Anterior cingulate cortex (tissue), 58 donors: Measurements from ENCODE around the gene PHYH.
"Not testable (repeated sequence)": the region's sequence is repeated elsewhere in the genome, so short reads cannot be mapped to it uniquely, and the experiment has no call there.

ENCODE experiments used
- DNase-seq, 58 donors: peaks; one replicate each; lab custom pipeline; 2025; lab: John Stamatoyannopoulos, UW

Gene PHYH

DNA sequence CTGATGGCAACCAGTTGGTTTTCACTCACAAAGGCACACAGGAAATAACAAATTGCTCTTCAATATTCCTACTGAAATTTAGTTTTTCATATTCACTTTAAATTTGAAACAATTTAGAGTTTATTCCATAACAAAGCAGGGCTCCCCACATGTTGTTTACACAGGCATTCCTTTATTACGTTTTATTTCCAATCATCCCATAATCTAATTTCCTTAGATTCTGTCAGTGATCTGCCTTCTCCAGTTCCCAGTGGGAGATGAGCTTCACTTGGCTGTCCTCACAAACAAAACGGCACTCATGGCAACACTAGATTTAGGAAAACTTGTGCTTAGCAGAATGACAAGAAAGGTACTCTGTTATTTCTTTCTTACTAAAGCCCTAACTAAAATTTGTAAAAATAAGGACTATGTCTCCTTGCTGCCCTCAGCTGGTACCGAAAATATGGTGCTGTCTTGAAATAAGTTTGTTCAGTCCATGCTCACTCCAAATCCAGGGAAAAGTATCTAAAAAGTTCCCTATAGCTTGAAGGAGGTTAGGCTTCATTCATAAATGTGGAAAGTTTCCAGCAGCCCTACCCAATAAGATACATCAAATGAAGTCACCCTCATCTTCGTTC, 23.0 kb downstream of the PHYH start:
- DNase-seq: peak in 3 of 58 donors; percentile 1 to 8 (median 2)

DNA sequence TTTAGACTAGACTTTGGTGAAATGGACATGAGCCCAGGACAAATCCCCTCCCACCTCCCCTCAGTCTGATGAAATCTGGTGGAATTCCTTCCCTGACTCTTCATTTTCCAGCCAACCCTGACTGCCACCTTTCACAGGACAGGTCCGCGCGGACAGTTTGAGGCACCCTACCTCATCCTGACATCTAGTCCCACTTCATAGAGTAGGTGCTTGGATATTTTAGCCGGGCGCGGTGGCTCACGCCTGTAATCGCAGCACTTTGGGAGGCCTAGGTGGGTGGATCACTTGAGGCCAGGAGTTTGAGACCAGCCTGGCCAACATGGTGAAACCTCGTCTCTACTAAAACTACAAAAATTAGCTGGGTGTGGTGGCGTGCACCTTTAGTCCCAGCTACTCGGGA, 23.7 kb downstream of the PHYH start:
- DNase-seq: not testable (repeated sequence)

DNA sequence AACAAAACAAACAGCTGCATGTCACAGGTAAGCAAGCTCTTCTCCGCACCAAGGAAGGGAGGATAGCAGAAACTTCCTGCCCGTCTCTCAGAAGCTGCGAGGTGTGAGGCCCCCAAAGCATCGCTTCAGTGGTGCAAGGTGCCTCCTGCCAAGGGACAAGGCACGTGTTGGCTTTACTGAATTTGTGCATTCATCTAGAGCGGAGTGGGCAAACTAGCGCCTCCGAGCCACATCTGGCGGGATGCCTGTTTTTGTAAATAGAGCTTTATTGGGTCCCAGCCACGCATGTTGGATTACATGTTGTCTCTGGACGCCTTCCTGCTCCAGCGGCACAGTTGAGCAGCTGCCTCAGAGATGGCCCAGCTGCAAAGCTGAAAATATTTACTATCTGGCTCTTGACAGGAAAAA, 27.7 kb downstream of the PHYH start:
- peak in 56 of 58 donors; percentile 2 to 86 (median 62) for DNase-seq

DNA sequence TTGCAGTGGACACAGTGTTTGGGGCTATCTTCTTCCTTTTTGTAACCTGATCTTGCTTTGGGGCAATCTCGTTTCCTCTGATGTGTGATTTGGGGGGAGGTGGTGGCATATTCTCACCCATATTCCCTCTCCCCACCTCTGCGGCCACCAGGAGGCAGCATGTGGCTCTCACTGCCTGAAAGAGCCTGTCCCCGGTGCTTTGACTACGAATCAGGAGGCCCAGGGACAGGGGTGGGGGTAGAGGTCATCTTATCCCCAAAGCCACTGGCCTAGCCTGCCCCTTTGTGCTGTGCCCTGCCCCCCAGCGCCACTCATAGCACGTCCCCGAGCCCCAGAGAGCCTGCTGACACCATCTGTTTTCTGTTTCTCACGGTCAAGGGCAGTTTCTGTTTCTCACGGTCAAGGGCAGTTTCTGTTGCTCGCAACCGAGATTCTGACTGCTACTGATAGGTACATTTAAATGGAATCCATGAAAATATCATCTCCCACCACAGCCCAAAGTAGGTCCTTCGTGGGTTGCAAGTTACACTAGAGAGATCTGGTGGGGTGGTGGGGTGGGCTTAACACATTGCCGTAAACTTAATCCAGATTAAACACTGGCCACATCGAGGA, 28.2 kb downstream of the PHYH start:
- DNase-seq: peak in 14 of 58 donors; percentile 1 to 42 (median 12)

DNA sequence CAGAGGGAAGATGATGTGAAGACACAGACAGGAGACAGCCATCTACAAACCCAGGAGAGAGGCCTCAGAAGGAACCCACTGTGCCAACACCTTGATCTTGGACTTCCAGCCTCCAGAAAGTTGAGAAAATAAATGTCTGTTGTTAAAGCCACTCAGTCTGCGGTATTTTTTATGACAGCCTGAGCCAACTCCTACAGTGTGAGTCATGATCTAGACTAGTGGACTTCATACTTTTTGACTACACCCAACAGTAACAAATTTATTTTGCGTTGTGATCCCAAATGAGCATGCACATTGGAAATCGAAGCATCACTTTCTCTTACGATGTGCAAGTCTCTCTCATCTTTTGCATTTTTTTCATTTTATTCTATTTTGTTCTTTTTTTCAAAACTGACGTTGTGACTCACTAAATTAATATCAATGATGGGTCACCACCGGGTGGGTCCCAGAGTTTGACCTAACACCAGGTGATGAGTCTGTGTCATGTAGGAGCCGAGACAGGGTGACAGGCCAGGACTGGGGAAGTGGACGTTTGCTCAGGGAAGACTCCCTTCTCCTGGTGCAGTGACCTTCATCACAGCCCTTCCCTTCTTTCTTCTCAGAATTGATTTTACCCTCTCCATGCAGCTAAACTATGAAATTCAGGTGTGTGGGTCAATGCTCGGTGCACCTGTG, 28.9 kb downstream of the PHYH start:
- no peak for DNase-seq

DNA sequence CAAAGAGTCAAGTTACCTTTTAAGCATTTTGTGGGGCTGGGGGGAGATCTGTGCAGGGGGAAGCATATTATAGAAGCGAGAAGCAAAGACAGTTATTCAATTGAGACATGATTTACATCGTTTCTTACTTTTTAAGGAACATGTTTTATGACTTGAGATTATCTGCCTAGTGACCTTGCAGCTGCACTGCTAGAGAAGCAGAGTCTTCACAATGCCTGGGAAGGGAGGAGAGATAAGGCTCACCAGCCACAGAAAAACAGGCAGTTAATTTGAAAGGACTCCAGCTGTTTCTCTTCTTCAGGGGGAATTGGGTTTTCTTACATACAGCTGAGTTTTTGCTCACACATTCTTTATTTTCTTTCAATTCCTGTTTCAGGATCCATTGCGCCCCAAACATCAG, 31.0 kb downstream of the PHYH start:
- DNase-seq: no peak

DNA sequence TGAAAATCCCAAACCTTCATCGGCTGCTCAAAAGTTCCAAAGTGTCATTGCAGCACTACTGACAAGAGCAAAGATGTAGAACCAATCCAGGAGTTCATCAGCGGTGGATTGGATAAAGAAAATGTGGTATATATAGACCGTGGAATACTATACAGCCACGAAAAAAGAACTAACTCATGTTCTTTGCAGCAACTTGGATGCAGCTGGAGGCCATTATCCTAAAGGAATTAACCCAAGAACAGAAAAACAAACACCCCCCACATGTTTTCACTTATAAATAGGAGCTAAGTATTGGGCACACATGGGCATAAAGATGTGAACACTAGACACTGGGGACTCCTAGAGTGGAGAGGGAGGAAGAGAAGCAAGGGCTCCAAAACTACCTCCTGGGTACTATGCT, 31.6 kb downstream of the PHYH start:
- no peak for DNase-seq

DNA sequence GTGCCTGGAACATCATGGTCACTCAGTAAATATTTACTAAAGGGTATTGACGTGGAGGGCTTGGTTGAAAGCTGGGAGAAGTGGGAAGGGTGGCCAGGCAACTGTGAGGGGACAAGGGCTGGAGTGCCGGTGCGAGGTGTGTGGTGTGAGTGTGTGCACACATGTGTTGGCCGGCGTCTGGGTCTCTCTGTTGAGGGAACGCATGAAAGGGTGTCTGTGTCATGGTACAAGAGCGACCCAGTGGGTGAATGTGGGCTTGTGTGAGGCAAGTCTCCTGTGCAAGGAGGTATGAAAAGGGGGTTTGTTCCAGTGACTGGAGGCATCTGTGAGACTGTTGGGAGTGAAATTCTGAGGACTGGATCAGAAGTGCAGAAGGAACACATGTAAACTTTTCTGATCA, 36.3 kb downstream of the PHYH start:
- DNase-seq: no peak

DNA sequence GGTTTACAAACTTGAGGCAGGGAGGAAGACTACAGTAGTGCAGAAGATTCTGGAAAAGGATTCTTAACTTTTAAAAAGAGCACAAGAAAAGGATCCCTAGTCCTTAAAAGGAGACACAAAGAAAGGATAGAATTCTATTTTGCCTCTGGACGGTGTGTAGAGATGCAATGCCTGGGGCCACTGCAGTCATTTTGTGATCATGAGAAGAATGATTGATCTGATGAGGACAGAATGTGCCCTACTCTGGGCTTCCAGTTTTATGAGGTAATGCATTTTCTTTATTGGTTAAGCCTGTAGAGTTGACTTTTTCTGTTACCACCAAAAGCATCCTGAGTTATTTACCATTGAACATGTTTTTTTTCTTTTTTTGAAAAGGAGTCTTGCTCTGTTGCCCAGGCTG, 37.4 kb downstream of the PHYH start:
- DNase-seq: no peak

DNA sequence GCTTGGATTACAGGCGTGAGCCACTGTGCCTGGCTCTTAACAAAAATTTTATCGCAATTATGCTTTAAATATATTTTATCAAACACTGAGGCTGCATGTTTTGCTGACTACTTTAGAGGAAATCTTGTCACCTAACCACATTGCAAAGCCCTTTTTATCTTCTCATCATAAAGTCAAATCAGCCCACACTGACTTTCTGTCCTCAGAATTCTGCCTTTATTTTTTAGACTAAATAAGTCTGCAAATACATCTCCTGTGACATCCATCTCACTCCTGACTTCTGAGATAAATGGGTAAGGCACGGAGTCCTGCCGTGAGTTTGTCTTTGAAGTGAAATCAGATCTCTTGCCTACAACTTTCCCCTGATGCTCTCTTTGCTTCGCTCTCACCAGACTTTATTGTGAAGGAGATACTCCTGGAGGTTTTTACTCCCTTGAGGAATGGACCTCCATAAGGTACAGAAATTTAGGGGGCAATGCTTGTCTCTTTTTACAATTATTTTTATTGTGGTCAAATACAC, 42.2 kb downstream of the PHYH start:
- DNase-seq: no peak

DNA sequence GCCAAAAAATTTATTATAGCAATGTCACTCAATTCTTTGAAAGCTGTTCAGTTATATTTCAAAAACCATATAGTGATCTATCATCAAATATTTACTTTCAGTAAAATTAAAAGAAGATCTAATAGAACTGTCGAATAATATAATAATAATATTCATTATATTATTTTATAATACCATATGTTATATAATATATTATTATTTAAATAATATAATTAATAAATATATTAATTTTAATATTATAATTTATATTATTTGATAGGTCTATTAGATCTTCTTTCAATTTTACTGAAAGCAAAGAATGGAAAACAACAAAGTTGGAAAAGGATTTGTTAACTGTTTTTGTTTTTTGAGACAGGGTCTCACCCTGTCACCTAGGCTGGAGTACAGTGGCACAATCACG, 43.2 kb downstream of the PHYH start:
- DNase-seq: no peak

DNA sequence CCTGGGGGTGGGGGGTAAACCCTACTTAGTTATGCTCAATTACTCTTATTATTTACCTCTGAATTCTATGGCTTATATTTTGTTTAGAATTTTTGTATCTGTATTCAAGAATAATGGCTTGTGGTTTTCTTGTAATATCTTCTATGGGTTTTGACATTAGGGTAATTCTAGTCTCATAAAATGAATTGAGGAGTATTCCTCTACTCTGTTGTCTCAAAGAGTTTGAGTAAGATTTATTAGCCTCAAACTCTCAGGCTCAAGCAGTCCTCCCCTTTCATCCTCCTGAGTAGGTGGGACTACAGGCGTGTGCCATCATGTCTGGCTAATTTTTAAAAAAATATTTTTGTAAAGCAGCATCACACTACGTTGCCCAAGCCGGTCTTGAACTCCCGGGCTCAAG, 46.1 kb downstream of the PHYH start:
- no peak for DNase-seq

DNA sequence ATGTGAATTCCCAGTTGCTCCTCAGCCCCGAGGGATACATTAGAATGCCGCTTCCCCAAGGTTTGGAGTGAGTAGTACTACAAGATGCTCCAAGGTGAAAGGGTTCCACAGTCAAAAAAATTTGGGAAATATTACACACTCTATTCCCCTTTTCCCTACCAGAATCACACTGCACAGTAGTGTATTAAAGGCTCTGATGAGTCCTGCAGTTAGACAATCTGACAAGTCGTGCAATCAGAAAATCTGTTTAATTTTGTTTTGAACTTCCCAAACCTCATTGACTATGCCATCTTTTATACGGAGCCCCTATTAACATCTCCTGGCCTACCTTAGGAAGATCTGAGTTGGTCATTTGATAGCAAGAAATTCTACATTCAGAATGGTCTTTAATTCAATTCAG, 52.1 kb downstream of the PHYH start:
- no peak for DNase-seq

DNA sequence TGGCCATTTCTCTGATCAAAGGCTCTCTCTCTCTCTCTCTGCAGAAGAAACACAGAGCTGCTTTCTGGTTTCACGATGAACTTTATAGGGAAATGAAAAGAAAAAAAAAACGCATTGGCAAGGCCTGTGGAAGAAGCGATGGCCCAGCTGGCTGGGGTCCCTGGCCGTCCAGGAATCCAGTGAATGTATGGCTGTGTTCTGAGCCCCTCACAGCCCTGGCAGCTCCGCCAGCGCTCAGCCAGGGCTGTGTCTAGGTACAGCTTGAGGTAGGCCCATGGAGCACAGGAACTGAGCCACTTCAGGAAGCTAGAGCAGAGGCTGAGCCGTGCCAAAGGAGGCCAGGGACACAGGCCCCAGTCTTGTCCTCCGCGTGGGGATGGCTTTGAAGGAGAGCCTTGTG, 52.6 kb downstream of the PHYH start:
- no peak for DNase-seq

DNA sequence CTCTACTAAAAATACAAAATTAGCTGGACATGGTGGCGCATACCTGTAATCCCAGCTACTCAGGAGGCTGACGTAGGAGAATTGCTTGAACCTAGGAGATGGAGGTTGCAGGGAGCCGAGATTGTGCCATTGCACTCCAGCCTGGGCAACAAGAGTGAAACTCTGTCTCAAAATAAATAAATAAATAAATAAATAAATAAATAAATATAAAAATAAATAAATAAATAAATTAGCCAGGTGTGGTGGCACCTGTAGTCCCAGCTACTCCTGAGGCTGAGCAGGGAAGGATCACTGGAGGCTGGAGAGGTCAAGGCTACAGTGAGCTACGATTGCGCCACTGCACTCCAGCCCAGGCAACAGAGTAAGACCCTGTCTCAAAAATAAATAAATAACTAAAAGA, 57.6 kb downstream of the PHYH start:
- not testable (repeated sequence) for DNase-seq

DNA sequence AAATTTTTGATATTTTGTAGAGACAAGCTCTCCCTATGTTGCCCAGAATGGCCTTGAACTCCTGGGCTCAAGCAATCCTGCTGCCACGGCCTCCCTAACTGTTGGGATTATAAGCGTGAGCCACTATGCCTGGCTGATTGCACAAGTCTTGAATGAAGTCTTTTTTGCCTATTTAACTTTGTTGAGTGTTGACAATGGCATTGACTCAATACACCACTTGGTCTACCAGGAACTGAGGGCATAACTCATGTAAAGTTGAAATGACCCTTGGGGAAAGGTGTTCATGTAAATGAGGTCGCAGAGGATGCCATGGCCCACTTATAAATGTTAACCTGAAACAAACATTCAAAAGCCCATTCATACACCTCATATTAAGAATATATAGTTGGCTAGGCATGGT, 58.3 kb downstream of the PHYH start:
- DNase-seq: no peak

DNA sequence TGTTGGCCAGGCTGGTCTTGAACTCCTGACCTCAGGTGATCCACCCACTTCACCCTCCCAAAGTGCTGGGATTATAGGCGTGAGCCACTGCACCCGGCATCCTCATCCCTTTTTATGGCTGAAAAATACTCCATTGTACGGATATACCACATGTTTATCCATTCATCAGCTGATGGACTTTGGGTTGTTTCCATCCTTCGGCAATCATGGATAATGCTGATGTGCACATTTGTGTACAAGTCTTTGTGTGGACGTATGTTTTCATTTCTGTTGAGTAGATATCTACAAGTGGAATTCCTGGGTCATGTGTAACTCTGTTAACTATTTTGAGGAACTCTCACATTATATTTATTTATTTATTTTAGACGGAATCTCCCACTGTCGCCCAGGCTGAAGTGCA, 59.9 kb downstream of the PHYH start:
- no peak for DNase-seq

DNA sequence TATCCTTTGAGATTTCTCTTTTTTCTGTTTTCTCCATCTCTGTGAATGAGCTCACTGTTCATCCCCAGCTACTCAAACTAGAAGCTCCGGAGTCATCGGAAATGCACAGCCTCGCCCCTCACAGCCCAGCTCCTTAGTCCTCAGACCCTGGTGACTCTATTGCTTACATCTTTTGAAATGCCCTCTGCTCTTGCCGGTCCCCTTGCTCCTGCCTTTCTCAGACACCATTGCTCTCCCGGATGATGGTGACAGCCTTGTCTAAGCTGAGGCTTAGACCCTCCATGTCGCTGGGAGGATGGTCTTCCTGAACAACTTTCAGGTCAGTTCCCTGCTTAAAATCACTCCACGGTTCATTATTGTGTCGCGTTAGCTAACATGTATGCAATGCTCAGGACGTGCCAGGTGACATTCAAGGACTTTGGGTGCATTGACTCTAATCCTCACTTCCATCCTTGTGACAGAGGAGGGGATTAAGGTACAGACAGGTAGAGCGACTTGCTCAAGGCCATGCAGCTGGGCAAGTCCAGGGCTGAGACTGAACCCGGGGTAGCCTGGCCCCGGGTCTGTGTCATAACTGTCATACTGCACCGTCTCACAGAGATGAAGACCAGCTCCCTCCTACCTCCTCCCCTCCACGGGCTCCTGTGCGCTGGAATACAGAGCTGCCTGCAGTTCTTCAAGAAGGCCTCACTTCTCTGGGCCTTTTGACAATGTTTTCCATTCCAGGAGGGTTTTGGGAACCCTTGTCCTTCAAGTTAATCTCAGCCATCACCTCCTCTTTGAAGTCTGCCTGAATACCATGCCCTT, 61.4 kb downstream of the PHYH start:
- no peak for DNase-seq

DNA sequence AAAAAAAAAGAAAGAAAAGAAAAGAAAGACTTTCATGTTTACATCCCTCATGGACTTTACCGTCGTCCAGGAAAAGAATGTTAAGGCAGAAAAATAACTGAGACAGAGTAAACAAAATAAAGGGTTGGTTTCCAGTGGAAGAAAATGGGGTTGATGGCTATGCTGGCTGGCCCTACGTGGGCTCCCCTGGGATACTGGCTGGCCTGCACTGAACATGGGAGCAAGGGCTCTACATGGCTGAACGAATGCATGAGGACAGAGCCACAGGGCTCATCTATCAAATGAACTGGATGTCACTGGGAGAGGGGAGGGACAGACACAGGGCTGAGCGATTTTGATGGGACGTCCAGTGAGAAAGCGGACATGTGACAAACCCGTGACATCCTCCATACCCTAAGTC, 63.2 kb downstream of the PHYH start:
- DNase-seq: no peak

DNA sequence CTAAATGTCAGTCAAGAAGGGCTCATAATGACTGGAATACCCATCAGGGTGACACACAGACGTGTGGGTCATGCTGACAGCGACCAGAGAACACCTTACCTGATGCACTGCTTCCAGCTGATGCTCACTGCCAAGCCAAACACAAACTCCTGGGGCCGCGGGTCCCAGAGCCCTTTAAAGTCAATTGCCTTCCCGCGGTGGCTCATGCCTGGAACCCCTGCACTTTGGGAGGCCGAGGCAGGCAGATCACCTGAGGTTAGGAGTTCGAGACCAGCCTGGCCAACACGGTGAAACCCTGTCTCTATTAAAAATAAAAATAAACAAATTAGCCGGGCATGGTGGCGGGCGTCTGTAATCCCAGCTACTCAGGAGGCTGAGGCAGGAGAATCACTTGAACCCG, 65.1 kb downstream of the PHYH start:
- not testable (repeated sequence) for DNase-seq

DNA sequence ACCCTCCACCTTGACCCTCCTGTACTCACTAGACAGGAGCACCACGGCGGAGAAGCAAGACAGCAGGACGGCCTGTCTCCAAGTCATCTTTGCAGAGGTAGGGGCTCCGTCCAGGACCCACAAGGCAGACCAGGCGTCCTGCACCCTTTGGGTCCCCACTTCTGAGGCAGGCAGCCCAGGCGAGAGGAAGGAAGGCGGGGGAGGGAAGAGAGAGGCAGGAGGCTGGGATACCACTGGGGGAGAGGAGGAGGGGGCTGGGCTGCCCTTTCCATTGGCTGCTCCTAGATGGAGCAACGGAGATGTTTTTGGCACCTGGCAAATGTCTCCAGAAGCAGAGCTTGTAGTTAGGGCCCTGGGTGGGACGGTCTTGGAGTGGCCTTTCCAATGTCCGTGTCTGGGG, 65.7 kb downstream of the PHYH start, which contains the start of gene UCMA:
Gene UCMA, minus strand, starts transcription at position 203 of the 400 bp plus-strand sequence. Its CDS starts 116 bp downstream, at position 87.
- no peak for DNase-seq
